AG09319 (cell line): Measurements from ENCODE around the gene SLC12A4.

Experiments used
- DNase-seq: peaks from one replicate; pipeline ENCODE4 v3.0.0-alpha.2; 2010; ENCODE audit warnings: low read depth; ENCODE audit errors: extremely low read depth
- TF ChIP-seq, protein P1 (sequence below): IDR thresholded peaks from 2 replicates; pipeline ENCODE4 v1.5.1; 2011; ENCODE audit warnings: low read depth, mild to moderate bottlenecking, inconsistent platforms, low read length, moderate library complexity

Gene SLC12A4

GRCh38 chr16:67935402-67936123 lies 32.9 kb downstream of the SLC12A4 start:
- TF ChIP-seq, protein P1, sequence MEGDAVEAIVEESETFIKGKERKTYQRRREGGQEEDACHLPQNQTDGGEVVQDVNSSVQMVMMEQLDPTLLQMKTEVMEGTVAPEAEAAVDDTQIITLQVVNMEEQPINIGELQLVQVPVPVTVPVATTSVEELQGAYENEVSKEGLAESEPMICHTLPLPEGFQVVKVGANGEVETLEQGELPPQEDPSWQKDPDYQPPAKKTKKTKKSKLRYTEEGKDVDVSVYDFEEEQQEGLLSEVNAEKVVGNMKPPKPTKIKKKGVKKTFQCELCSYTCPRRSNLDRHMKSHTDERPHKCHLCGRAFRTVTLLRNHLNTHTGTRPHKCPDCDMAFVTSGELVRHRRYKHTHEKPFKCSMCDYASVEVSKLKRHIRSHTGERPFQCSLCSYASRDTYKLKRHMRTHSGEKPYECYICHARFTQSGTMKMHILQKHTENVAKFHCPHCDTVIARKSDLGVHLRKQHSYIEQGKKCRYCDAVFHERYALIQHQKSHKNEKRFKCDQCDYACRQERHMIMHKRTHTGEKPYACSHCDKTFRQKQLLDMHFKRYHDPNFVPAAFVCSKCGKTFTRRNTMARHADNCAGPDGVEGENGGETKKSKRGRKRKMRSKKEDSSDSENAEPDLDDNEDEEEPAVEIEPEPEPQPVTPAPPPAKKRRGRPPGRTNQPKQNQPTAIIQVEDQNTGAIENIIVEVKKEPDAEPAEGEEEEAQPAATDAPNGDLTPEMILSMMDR = no peak

DNA sequence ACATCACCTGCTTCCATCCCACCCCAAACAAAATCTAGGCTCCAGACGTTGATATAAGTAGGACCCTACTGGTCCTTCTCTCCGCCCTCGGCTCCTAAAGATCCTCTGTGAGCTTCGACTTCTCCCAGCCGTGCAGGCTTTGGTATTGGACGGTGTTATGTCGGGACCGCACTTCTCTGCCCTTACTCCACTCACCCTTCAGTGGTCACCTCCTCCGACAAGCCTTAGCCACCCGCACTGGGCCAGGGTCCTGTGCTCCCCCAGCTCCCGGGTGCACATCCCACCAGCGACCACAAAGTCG lies 33.4 kb downstream of the SLC12A4 start:
- TF ChIP-seq, protein P1 = no peak

More at GRCh38 chr16:67935402-67936123, 32.9 kb downstream of the SLC12A4 start:
- peak; percentile 69 for DNase-seq

DNA sequence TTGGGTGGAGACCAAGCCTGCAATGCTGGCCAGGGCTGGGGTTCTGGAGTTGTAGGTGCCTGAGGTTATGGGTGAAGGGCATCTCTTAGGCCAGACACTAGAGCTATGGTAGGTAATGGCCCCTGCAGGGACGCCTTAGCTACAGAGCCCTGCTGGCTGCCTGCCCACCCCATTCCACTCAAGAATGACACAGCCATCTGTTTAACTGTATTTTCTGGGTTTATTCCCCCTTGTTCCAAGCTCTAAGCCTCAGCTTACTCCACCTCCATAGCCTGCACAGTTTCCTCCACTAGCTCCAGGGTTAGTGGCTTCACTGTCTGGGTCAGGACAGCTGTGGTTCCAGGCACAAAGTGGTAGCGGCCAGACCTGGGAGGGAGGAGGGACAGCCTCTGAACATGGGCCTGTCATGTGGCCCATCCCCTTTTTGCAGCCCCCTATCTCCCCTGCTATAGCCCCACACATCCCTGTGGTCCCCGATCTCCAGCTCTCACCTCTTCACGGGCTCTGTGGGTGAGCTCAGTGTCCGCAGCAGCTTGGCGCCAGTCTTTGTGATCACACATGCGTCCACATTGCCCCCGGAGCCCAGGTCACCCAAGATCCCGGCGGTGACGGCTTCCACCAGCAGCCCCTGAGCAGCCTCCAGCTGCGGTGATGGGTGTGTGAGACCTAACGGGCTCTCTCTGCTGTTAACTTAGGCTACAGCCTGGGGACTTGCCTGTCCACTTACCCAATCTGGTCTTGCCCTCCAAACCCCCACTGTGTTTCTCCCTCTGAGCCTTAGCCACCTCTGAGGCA lies 33.9 kb downstream of the SLC12A4 start:
- TF ChIP-seq, protein P1 = no peak
- no peak for DNase-seq

More for the DNA sequence above, 33.4 kb downstream of the SLC12A4 start:
- no peak for DNase-seq

GRCh38 chr16:67933805-67934204 lies 34.6 kb downstream of the SLC12A4 start:
- TF ChIP-seq, protein P1 = no peak
- DNase-seq = no peak

DNA sequence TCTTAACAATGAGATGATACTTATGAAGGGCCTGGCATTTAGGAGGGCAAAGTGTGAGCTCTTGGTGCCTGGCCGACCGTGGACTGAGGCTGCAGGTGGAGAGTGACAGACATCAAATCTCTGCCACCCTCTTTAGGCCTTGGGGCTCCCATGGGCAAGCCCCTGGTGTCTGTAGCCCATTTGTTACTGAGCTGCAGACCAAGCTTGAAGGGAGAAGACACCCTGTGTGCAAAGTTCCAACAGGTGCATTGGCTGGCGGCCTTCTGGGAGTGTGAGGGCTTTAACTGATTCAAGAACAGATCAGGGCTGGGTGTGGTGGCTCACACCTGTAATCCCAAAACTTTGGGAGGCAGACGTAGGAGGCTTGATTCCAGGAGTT lies 36.0 kb downstream of the SLC12A4 start:
- TF ChIP-seq, protein P1 = no peak
- DNase-seq = no peak

DNA sequence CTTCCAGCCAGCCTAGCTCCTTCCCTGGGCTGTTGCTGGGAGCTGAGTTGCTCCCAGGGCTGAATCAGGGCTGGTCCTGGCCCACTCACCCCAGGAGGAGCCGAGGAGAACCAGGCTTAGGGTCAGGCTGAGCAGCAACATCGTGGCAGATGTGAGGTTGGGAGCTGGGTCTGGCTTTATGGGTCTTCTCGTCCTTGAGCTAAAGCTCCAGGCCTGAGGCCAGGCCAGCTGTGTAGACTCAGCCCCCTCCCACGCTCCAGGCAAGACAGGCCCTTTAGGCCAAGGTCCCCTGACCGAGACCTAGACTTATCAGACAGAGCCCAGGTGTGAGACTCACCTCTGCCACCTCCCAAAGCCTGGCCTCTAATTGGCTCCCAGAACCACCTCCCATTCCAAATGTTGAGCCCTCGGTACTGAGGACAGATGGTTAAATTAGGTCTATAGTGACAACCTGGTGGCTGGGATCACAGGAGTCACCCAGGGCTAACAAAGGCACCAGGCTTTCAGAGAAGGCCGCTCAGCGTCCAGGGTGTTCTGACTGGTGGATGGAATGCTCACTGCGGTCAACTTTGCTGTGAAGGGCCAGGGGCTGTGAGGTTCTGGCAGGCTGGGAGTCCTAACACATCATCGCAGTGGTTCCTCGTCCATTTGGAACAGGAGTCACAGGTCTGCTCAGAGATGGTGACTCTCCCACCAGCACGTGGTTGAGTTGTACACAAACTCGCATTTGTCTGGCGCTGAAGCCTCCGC lies 36.5 kb downstream of the SLC12A4 start, which contains the start of gene CTRL:
CTRL (minus strand) TSS at position 151 of the 750 bp plus-strand sequence; CDS start at position 141, 10 bp downstream.
- TF ChIP-seq, protein P1 = no peak; the same call in 1 of the 2 replicates
- DNase-seq = no peak

GRCh38 chr16:67930678-67931211 lies 37.7 kb downstream of the SLC12A4 start:
- TF ChIP-seq, protein P1 = no peak
- DNase-seq = no peak
